Upper lobe of right lung (tissue), 1 donor: ENCODE data around the gene POC1A. TPM values are rescaled to one million over a fixed set of nuclear protein-coding genes. Genes with fewer than 3 reads are reported as not detected.
A peak's percentile ranks its signal among the peaks of the same experiment; 100 is the strongest.

Experiments
- ATAC-seq: fragments of 200-7000 bp; cut with Tn5 transposase; one replicate; pipeline ENCODE4 v1.9.1; 2020; ENCODE audit warnings: mild to moderate bottlenecking, moderate library complexity
- DNase-seq: peaks from one replicate; pipeline ENCODE4 v3.0.0-alpha.2; 2020
- H3K27ac ChIP-seq: fragments of 200-600 bp; one replicate; pipeline ENCODE4 v1.8.0; 2022
- H3K27me3 ChIP-seq: fragments of 200-600 bp; one replicate; pipeline ENCODE4 v1.8.0; 2022; ENCODE audit warnings: mild to moderate bottlenecking
- H3K36me3 ChIP-seq: fragments of 200-600 bp; one replicate; pipeline ENCODE4 v1.8.0; 2022
- H3K4me1 ChIP-seq: fragments of 200-600 bp; one replicate; pipeline ENCODE4 v1.8.0; 2022
- H3K4me3 ChIP-seq: fragments of 200-600 bp; one replicate; pipeline ENCODE4 v1.8.0; 2022; ENCODE audit warnings: mild to moderate bottlenecking
- H3K9me3 ChIP-seq: fragments of 200-600 bp; one replicate; pipeline ENCODE4 v1.8.0; 2022
- CTCF ChIP-seq: fragments of 200-600 bp; IDR thresholded peaks from one replicate; pipeline ENCODE4 v1.8.0; 2022; ENCODE audit warnings: antibody characterized with exemption
- intact Hi-C: fragments of 100-400 bp; cut with DNase I; formaldehyde crosslinking; loops from one replicate; pipeline ENCODE4 v1.11.0; 2022
- total RNA-seq: library from RNA; stranded (reverse); fragmentation: NEBNext Ultra II Directional; extraction: Animal tissue kit (Norgen Biotek cat#: 25700); gene quantifications from one replicate; pipeline ENCODE4 v1.2.1, GENCODE V29; 2021
- donor health status: DM: no; HTN: yes; CAD: no; lungs with severe emphysema.

Gene POC1A
- total RNA-seq, 1 donor from 2014 or later: 2.5 TPM

GRCh38 chr3:52084954-52085680 is 69.1 kb downstream of the POC1A start:
- H3K36me3 ChIP-seq: no peaks in the 10 kb centered on the region
- DNase-seq (no peak), ATAC-seq (no peak)
- H3K27ac ChIP-seq: no peak overlapping the region
- no peak overlapping the region for H3K4me3 ChIP-seq
- peaks cover 30% of the 10 kb centered on the region for H3K4me1 ChIP-seq
- intact Hi-C loops: no loop called here
- TF ChIP-seq CTCF: no peak
- no peaks in the 10 kb centered on the region for H3K27me3 ChIP-seq
- H3K9me3 ChIP-seq: no peaks in the 10 kb centered on the region

- Histone ChIP-seq H3K36me3 (no peaks in the 10 kb centered on the region), H3K9me3 (no peaks in the 10 kb centered on the region), H3K4me1 (peaks cover 24% of the 10 kb centered on the region), H3K4me3 (no peak overlapping the region), H3K27me3 (no peaks in the 10 kb centered on the region), H3K27ac (no peak overlapping the region)
- DNase-seq (no peak), ATAC-seq (no peak)
- no peak for TF ChIP-seq CTCF
- intact Hi-C loops: no loop called here
Measured at GRCh38 chr3:52084216-52084945, 69.8 kb downstream of the POC1A start.

GRCh38 chr3:52083556-52084087 is 70.6 kb downstream of the POC1A start:
- intact Hi-C loops: no loop called here
- no peak overlapping the region for H3K4me3 ChIP-seq
- no peaks in the 10 kb centered on the region for H3K9me3 ChIP-seq
- ATAC-seq (peak; percentile 32), DNase-seq (no peak)
- no peaks in the 10 kb centered on the region for H3K36me3 ChIP-seq
- no peak overlapping the region for H3K27ac ChIP-seq
- TF ChIP-seq CTCF: no peak
- peaks cover 18% of the 10 kb centered on the region for H3K4me1 ChIP-seq
- no peaks in the 10 kb centered on the region for H3K27me3 ChIP-seq

- Histone ChIP-seq H3K4me1 (peaks cover 14% of the 10 kb centered on the region), H3K27me3 (no peaks in the 10 kb centered on the region), H3K4me3 (no peak overlapping the region), H3K36me3 (no peaks in the 10 kb centered on the region), H3K27ac (no peak overlapping the region), H3K9me3 (no peaks in the 10 kb centered on the region)
- ATAC-seq: no peak
- TF ChIP-seq CTCF: no peak
- DNase-seq: no peak
- intact Hi-C loops: no loop called here
Measured at GRCh38 chr3:52082951-52083350, 71.3 kb downstream of the POC1A start.

GRCh38 chr3:52080830-52081719 is 73.1 kb downstream of the POC1A start:
- no peak for TF ChIP-seq CTCF

More at GRCh38 chr3:52080830-52081719, 73.1 kb downstream of the POC1A start:
- DNase-seq (no peak), ATAC-seq (no peak)
- H3K4me3 ChIP-seq: no peak overlapping the region
- H3K27ac ChIP-seq: no peak overlapping the region
- H3K27me3 ChIP-seq: no peaks in the 10 kb centered on the region
- no peaks in the 10 kb centered on the region for H3K36me3 ChIP-seq
- peaks cover 12% of the 10 kb centered on the region for H3K4me1 ChIP-seq
- H3K9me3 ChIP-seq: no peaks in the 10 kb centered on the region
- intact Hi-C loops: no loop called here
